Endothelial cell of umbilical vein (primary cell): Measurements from ENCODE around the gene CHD6. TPM values are rescaled to one million over a fixed set of nuclear protein-coding genes. Genes with fewer than 3 reads are reported as not detected.

ENCODE experiments used
- BruUV-seq: library from RNA; stranded (reverse); fragments of 400-500 nt; replicated peaks from 2 replicates; lab custom pipeline; 2021; lab: Mats Ljungman, UMichigan
- CTCF ChIA-PET: fragments of 300-600, 350-600 bp; sonication (Branson Sonifier 250); formaldehyde crosslinking; loops from one replicate; lab custom pipeline; 2021; ENCODE audit warnings: antibody characterized with exemption, inconsistent platforms; lab: Charles Lee
- POLR2A ChIA-PET: fragments of 300-600, 350-600 bp; sonication (Branson Sonifier 250); formaldehyde crosslinking; loops from one replicate; lab custom pipeline; 2021; ENCODE audit warnings: antibody characterized with exemption, inconsistent platforms; lab: Charles Lee
- DNase-seq: peaks from one replicate; pipeline ENCODE4 v3.0.0-alpha.2; 2011; ENCODE audit warnings: low read depth, low spot score
- FAIRE-seq: peaks from 2 replicates; lab custom pipeline; 2011; peaks lifted over from hg19 to GRCh38; lab: Jason Lieb, UNC
- H2AFZ ChIP-seq: 2 replicates; pipeline ENCODE4 v1.6.0; 2012; ENCODE audit warnings: low read depth, low read length, control low read depth, inconsistent platforms
- H3K27ac ChIP-seq: 2 replicates; pipeline ENCODE4 v1.5.1; 2011; ENCODE audit warnings: low read depth, mild to moderate bottlenecking, control low read depth, low read length, moderate library complexity; ENCODE audit not compliant: insufficient read depth
- H3K27me3 ChIP-seq, 2 experiments: 2 replicates each; pipeline versions ENCODE4 v1.6.0 to v1.6.1; 2011; ENCODE audit warnings: low read length in 2 of 2, mixed read lengths in 1 of 2; ENCODE audit not compliant: control insufficient read depth in 2 of 2, insufficient read depth in 2 of 2
- H3K36me3 ChIP-seq, 2 experiments: 2 replicates in 1 of 2; 3 replicates in 1 of 2; pipeline ENCODE4 v1.5.1; 2011; ENCODE audit warnings: low read length in 2 of 2, mild to moderate bottlenecking in 1 of 2, moderate library complexity in 1 of 2; ENCODE audit not compliant: control insufficient read depth in 2 of 2, insufficient read depth in 2 of 2; ENCODE audit errors: extremely low read depth in 1 of 2
- H3K4me1 ChIP-seq: 3 replicates; pipeline ENCODE4 v1.5.1; 2011; ENCODE audit warnings: mild to moderate bottlenecking, low read length; ENCODE audit not compliant: control insufficient read depth, insufficient read depth; ENCODE audit errors: extremely low read depth
- H3K4me2 ChIP-seq: 2 replicates; pipeline ENCODE4 v1.6.1; 2011; ENCODE audit warnings: low read length, control low read depth, mixed read lengths; ENCODE audit not compliant: insufficient read depth
- H3K4me3 ChIP-seq, 3 experiments: fragments of 200-600 bp in 1 of 3; sonication (generic), shearing (Covaris generic) in 1 of 3; replicated peaks in 1 of 3; 2 replicates each; pipeline ENCODE4 v1.5.1; 2011 to 2016; ENCODE audit warnings: control low read depth in 3 of 3, low read length in 3 of 3, mild to moderate bottlenecking in 2 of 3, inconsistent platforms in 1 of 3, low read depth in 1 of 3, moderate library complexity in 1 of 3; ENCODE audit not compliant: insufficient read depth in 1 of 3
- H3K79me2 ChIP-seq: 2 replicates; pipeline ENCODE4 v1.6.0; 2012; ENCODE audit warnings: low read length, inconsistent platforms; ENCODE audit not compliant: control insufficient read depth, insufficient read depth
- H3K9ac ChIP-seq: replicated peaks from 2 replicates; pipeline ENCODE3; 2011; ENCODE audit warnings: low read length, control low read depth; ENCODE audit not compliant: insufficient read depth; ENCODE audit errors: extremely low read depth
- H3K9me1 ChIP-seq: replicated peaks from 3 replicates; pipeline ENCODE4 v1.6.0; 2011; ENCODE audit warnings: mild to moderate bottlenecking, low read length; ENCODE audit not compliant: control insufficient read depth, insufficient read depth; ENCODE audit errors: extremely low read depth
- H3K9me3 ChIP-seq: replicated peaks from 2 replicates; pipeline ENCODE4 v1.5.1; 2012; ENCODE audit warnings: low read length, inconsistent platforms; ENCODE audit not compliant: control insufficient read depth, insufficient read depth
- H4K20me1 ChIP-seq: replicated peaks from 2 replicates; pipeline ENCODE3; 2011; ENCODE audit warnings: mild to moderate bottlenecking, low read length; ENCODE audit not compliant: control insufficient read depth, insufficient read depth; ENCODE audit errors: extremely low read depth
- EZH2 ChIP-seq: IDR thresholded peaks from 2 replicates; pipeline ENCODE4 v1.6.1; 2012; ENCODE audit warnings: borderline replicate concordance, low read depth, mild to moderate bottlenecking, moderate library complexity, low read length, inconsistent platforms; ENCODE audit not compliant: severe bottlenecking
- FOS ChIP-seq: IDR thresholded peaks from 2 replicates; pipeline ENCODE4 v1.6.1; 2011; ENCODE audit warnings: mild to moderate bottlenecking, low read length, moderate library complexity, borderline replicate concordance; ENCODE audit not compliant: insufficient read depth
- GATA2 ChIP-seq: IDR thresholded peaks from 2 replicates; pipeline ENCODE4 v1.7.0; 2011; ENCODE audit warnings: low read depth, mild to moderate bottlenecking, moderate library complexity, mixed read lengths, low read length; ENCODE audit not compliant: insufficient read length, insufficient read depth
- JUN ChIP-seq: IDR thresholded peaks from 2 replicates; pipeline ENCODE4 v1.6.1; 2011; ENCODE audit warnings: borderline replicate concordance, low read depth; ENCODE audit not compliant: insufficient read length, insufficient read depth
- MYC ChIP-seq: IDR thresholded peaks from one replicate; pipeline ENCODE4 v1.6.1; 2011; ENCODE audit warnings: mild to moderate bottlenecking, low read depth, low read length
- POLR2A ChIP-seq: IDR thresholded peaks from 2 replicates; pipeline ENCODE4 v1.6.1; 2012; ENCODE audit warnings: low read depth, mild to moderate bottlenecking, control low read depth, low read length
- POLR2AphosphoS5 ChIP-seq: IDR thresholded peaks from 2 replicates; pipeline ENCODE4 v1.6.1; 2012; ENCODE audit warnings: low read depth, mild to moderate bottlenecking, control low read depth, low read length, moderate library complexity; ENCODE audit not compliant: insufficient read depth
- dilution Hi-C: fragments of 300-500 bp; cut with MboI; formaldehyde crosslinking; loops from one replicate; pipeline ENCODE4 v1.15.0; 2019; ENCODE audit warnings: low sequenced_read_pairs; ENCODE audit not compliant: extremely low pct_ligation_motif_present
- intact Hi-C: fragments of 100-400 bp; cut with micrococcal nuclease; formaldehyde crosslinking; loops from one replicate; pipeline ENCODE4 v1.10.0; 2022
- polyA plus RNA-seq, 4 experiments: library from polyadenylated mRNA; depleted of rRNA in 3 of 4; stranded (reverse) in 3 of 4; unstranded in 1 of 4; fragments of >200 nt; gene quantifications; 2 replicates each; pipeline versions ENCODE4 v1.2.1 to v1.2.3, GENCODE V29; 2011 to 2012; ENCODE audit warnings: missing spikeins in 1 of 4
- total RNA-seq: library from RNA; stranded (reverse); gene quantifications from 2 replicates; pipeline ENCODE4 v1.2.3, GENCODE V29; 2021
- TF ChIP-seq, protein P1 (sequence below): IDR thresholded peaks from 2 replicates; pipeline ENCODE4 v1.6.1; 2011; ENCODE audit not compliant: insufficient read depth, insufficient read length
- TF ChIP-seq, protein P2 (sequence below), 2 donors: IDR thresholded peaks; 1 replicate in 1 of 2; 2 replicates in 1 of 2; pipeline ENCODE4 v1.5.1; 2011; ENCODE audit warnings: low read length in 2 of 2, mild to moderate bottlenecking in 2 of 2, moderate library complexity in 2 of 2, control low read depth in 1 of 2, inconsistent platforms in 1 of 2, low read depth in 1 of 2; ENCODE audit not compliant: insufficient read depth in 1 of 2; ENCODE audit errors: extremely low read depth in 1 of 2

Gene CHD6
- total and polyA plus RNA-seq, 2 donors (not counting 3 experiments of a cell fraction or from before 2014, with no cell fraction given): 7.2 to 33.7 TPM

- peaks cover 2% of the 10 kb centered on the region for H3K79me2 ChIP-seq
- peaks cover 3% of the 10 kb centered on the region for H4K20me1 ChIP-seq
- TF ChIP-seq, protein P1, sequence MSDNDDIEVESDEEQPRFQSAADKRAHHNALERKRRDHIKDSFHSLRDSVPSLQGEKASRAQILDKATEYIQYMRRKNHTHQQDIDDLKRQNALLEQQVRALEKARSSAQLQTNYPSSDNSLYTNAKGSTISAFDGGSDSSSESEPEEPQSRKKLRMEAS: no peak
- TF ChIP-seq JUN (no peak), FOS (no peak), POLR2A (no peak), EZH2 (no peak), POLR2AphosphoS5 (no peak), GATA2 (no peak), MYC (no peak)
- TF ChIP-seq, protein P2, sequence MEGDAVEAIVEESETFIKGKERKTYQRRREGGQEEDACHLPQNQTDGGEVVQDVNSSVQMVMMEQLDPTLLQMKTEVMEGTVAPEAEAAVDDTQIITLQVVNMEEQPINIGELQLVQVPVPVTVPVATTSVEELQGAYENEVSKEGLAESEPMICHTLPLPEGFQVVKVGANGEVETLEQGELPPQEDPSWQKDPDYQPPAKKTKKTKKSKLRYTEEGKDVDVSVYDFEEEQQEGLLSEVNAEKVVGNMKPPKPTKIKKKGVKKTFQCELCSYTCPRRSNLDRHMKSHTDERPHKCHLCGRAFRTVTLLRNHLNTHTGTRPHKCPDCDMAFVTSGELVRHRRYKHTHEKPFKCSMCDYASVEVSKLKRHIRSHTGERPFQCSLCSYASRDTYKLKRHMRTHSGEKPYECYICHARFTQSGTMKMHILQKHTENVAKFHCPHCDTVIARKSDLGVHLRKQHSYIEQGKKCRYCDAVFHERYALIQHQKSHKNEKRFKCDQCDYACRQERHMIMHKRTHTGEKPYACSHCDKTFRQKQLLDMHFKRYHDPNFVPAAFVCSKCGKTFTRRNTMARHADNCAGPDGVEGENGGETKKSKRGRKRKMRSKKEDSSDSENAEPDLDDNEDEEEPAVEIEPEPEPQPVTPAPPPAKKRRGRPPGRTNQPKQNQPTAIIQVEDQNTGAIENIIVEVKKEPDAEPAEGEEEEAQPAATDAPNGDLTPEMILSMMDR (IDR thresholded peaks at IDR 0.05; ENCODE audit: extremely low read depth in 1 of 2, insufficient read depth in 1 of 2, low read depth in 1 of 2, low read length in 2 of 2): no peak
- FAIRE-seq: no peak
- ChIA-PET POLR2A (no interaction called here), CTCF (interaction anchor here (1.6 kb wide), 1 partner anchor 9 kb away, joined by 6 read pairs; no protein-coding TSS in a partner anchor)
- H2AFZ ChIP-seq: no peak overlapping the region
- no peak overlapping the region for H3K4me2 ChIP-seq
- H3K27ac ChIP-seq: no peak overlapping the region
- H3K9me3 ChIP-seq: no peaks in the 10 kb centered on the region
- no peaks in the 10 kb centered on the region for H3K27me3 ChIP-seq
- no peaks in the 10 kb centered on the region for H3K9me1 ChIP-seq
- H3K4me1 ChIP-seq: no peaks in the 10 kb centered on the region
- no peak overlapping the region for H3K4me3 ChIP-seq
- BruUV-seq: no TSS peak
- DNase-seq: no peak
- H3K36me3 ChIP-seq: no peaks in the 10 kb centered on the region
- H3K9ac ChIP-seq: no peak overlapping the region
- intact Hi-C loops: no loop called here
- dilution Hi-C loops: no loop called here
Measured at GRCh38 chr20:41544472-41544871, 73.7 kb downstream of the CHD6 start.
